GM12874 (cell line): ENCODE measurements around the gene PERM1.

Experiments
- CTCF ChIP-seq: IDR thresholded peaks from 2 replicates; pipeline ENCODE4 v1.5.1; 2011; ENCODE audit warnings: low read depth, mild to moderate bottlenecking, control low read depth, low read length, moderate library complexity; ENCODE audit not compliant: insufficient read depth

Gene PERM1

GRCh38 chr1:1005774-1006304 lies 23.9 kb upstream of the PERM1 start:
- TF ChIP-seq CTCF: no peak

- no peak for TF ChIP-seq CTCF
Measured at GRCh38 chr1:1004780-1005697, 23.1 kb upstream of the PERM1 start.

GRCh38 chr1:1004420-1004779 lies 22.5 kb upstream of the PERM1 start:
- no peak for TF ChIP-seq CTCF

GRCh38 chr1:1003618-1004419 lies 21.9 kb upstream of the PERM1 start:
- TF ChIP-seq CTCF: no peak

- no peak for TF ChIP-seq CTCF
Measured at GRCh38 chr1:1001057-1001783, 19.3 kb upstream of the PERM1 start.

GRCh38 chr1:1000357-1001056 lies 18.6 kb upstream of the PERM1 start:
- no peak for TF ChIP-seq CTCF
